IMR-90 (cell line): Measurements from ENCODE around the gene CYB5B. TPM values are rescaled to one million over a fixed set of nuclear protein-coding genes. Genes with fewer than 3 reads are reported as not detected.

ENCODE experiments used
- ATAC-seq: fragments of 200-7000 bp; cut with Tn5 transposase; 2 replicates; pipeline ENCODE4 v1.9.1; 2020; ENCODE audit warnings: low read depth, mild to moderate bottlenecking, moderate library complexity
- BruUV-seq: library from RNA; stranded (reverse); fragments of 400-500 nt; replicated peaks from 2 replicates; lab custom pipeline; 2021; lab: Mats Ljungman, UMichigan
- CTCF ChIA-PET: fragments of 300-600 bp; formaldehyde crosslinking; extraction: SDS; loops from one replicate; lab custom pipeline; 2021; ENCODE audit warnings: antibody characterized with exemption; lab: Yijun Ruan, JAX
- POLR2A ChIA-PET: fragments of 300-600 bp; sonication (Branson Sonifier 250); formaldehyde crosslinking; loops from one replicate; lab custom pipeline; 2022; ENCODE audit warnings: antibody characterized with exemption; ENCODE audit not compliant: unreplicated experiment; lab: Charles Lee
- DNase-seq: peaks from one replicate; pipeline ENCODE4 v3.0.0; 2013
- H2AFZ ChIP-seq: replicated peaks from 2 replicates; pipeline ENCODE3; 2013; ENCODE audit warnings: low read length, mild to moderate bottlenecking; ENCODE audit not compliant: poor library complexity
- H2AK5ac ChIP-seq: 2 replicates; pipeline ENCODE4 v1.6.1; 2013; ENCODE audit warnings: low read depth, low read length, inconsistent platforms
- H2AK9ac ChIP-seq: replicated peaks from 2 replicates; pipeline ENCODE3; 2013; ENCODE audit warnings: mild to moderate bottlenecking, low read depth, low read length, moderate library complexity; ENCODE audit not compliant: poor library complexity
- H2BK120ac ChIP-seq: 2 replicates; pipeline ENCODE4 v1.6.1; 2013; ENCODE audit warnings: low read depth, low read length, inconsistent platforms
- H2BK15ac ChIP-seq: 3 replicates; pipeline ENCODE4 v1.6.1; 2013; ENCODE audit warnings: low read depth, low read length, inconsistent platforms
- H2BK20ac ChIP-seq: 2 replicates; pipeline ENCODE4 v1.6.1; 2013; ENCODE audit warnings: low read depth, mild to moderate bottlenecking, inconsistent platforms, low read length, moderate library complexity
- H2BK5ac ChIP-seq: 2 replicates; pipeline ENCODE4 v1.6.1; 2013; ENCODE audit warnings: mild to moderate bottlenecking, low read depth, low read length, inconsistent platforms; ENCODE audit not compliant: poor library complexity, severe bottlenecking
- H3K14ac ChIP-seq: replicated peaks from 2 replicates; pipeline ENCODE4 v1.6.1; 2013; ENCODE audit warnings: low read depth, low read length, inconsistent platforms
- H3K18ac ChIP-seq: 2 replicates; pipeline ENCODE4 v1.6.1; 2013; ENCODE audit warnings: low read depth, low read length, control low read depth
- H3K23ac ChIP-seq: 2 replicates; pipeline ENCODE4 v1.6.1; 2013; ENCODE audit warnings: low read depth, low read length, inconsistent platforms
- H3K27ac ChIP-seq: 2 replicates; pipeline ENCODE4 v1.5.1; 2013; ENCODE audit warnings: mild to moderate bottlenecking, control low read depth, low read length; ENCODE audit not compliant: insufficient read depth
- H3K27me3 ChIP-seq: 2 replicates; pipeline ENCODE4 v1.6.1; 2013; ENCODE audit warnings: low read length; ENCODE audit not compliant: control insufficient read depth, insufficient read depth
- H3K36me3 ChIP-seq: 2 replicates; pipeline ENCODE4 v1.6.1; 2013; ENCODE audit warnings: low read length, mixed read lengths; ENCODE audit not compliant: control insufficient read depth, insufficient read depth
- H3K4ac ChIP-seq: 2 replicates; pipeline ENCODE4 v1.6.1; 2013; ENCODE audit warnings: low read depth, low read length, inconsistent platforms
- H3K4me1 ChIP-seq: 2 replicates; pipeline ENCODE4 v1.6.1; 2013; ENCODE audit warnings: low read length, mixed read lengths; ENCODE audit not compliant: control insufficient read depth, insufficient read depth
- H3K4me2 ChIP-seq: 2 replicates; pipeline ENCODE4 v1.6.1; 2013; ENCODE audit warnings: low read depth, mild to moderate bottlenecking, control low read depth, low read length, moderate library complexity
- H3K4me3 ChIP-seq: 2 replicates; pipeline ENCODE4 v1.5.1; 2013; ENCODE audit warnings: low read depth, mild to moderate bottlenecking, control low read depth, low read length, moderate library complexity; ENCODE audit not compliant: insufficient read depth
- H3K56ac ChIP-seq: 2 replicates; pipeline ENCODE4 v1.6.1; 2013; ENCODE audit warnings: low read length, inconsistent platforms; ENCODE audit not compliant: insufficient read depth; ENCODE audit errors: extremely low read depth
- H3K79me1 ChIP-seq, 2 experiments: 2 replicates each; pipeline ENCODE4 v1.6.1; 2013; ENCODE audit warnings: low read length in 2 of 2, inconsistent platforms in 1 of 2, low read depth in 1 of 2
- H3K9ac ChIP-seq: 2 replicates; pipeline ENCODE4 v1.6.1; 2013; ENCODE audit warnings: low read depth, low read length, control low read depth
- H3K9me1 ChIP-seq: 2 replicates; pipeline ENCODE4 v1.6.1; 2013; ENCODE audit warnings: low read length, inconsistent platforms; ENCODE audit not compliant: insufficient read depth
- H3K9me3 ChIP-seq: 2 replicates; pipeline ENCODE4 v1.6.1; 2013; ENCODE audit warnings: low read length; ENCODE audit not compliant: control insufficient read depth, insufficient read depth
- H4K20me1 ChIP-seq: 2 replicates; pipeline ENCODE4 v1.6.1; 2013; ENCODE audit warnings: low read length, inconsistent platforms; ENCODE audit not compliant: insufficient read depth
- H4K5ac ChIP-seq: 2 replicates; pipeline ENCODE4 v1.6.1; 2013; ENCODE audit warnings: mild to moderate bottlenecking, low read depth, low read length, control low read depth
- H4K8ac ChIP-seq, 2 experiments: 2 replicates each; pipeline ENCODE4 v1.6.1; 2013; ENCODE audit warnings: low read depth in 2 of 2, low read length in 2 of 2, control low read depth in 1 of 2, inconsistent platforms in 1 of 2
- H4K91ac ChIP-seq: 2 replicates; pipeline ENCODE4 v1.6.1; 2013; ENCODE audit warnings: low read depth, low read length, inconsistent platforms; ENCODE audit not compliant: insufficient read depth
- BHLHE40 ChIP-seq: fragments of 150-350 bp; IDR thresholded peaks from 2 replicates; pipeline ENCODE4 v1.6.1; 2016; ENCODE audit warnings: mild to moderate bottlenecking, low read depth, low read length
- CEBPB ChIP-seq: IDR thresholded peaks from 2 replicates; pipeline ENCODE4 v1.6.1; 2012; ENCODE audit warnings: low read depth, low read length, improper control_type of control experiment
- CHD1 ChIP-seq: IDR thresholded peaks from 2 replicates; pipeline ENCODE4 v1.6.1; 2012; ENCODE audit warnings: low read depth, low read length, improper control_type of control experiment
- CTCF ChIP-seq: conservative IDR thresholded peaks from 2 replicates; pipeline ENCODE4 v1.5.1; 2012; ENCODE audit warnings: mild to moderate bottlenecking, low read depth, low read length, improper control_type of control experiment
- ELK1 ChIP-seq: fragments of 150-350 bp; IDR thresholded peaks from 2 replicates; pipeline ENCODE4 v1.6.1; 2016; ENCODE audit warnings: low read depth, mild to moderate bottlenecking, low read length, moderate library complexity, borderline replicate concordance
- FOS ChIP-seq: fragments of 150-350 bp; IDR thresholded peaks from 2 replicates; pipeline ENCODE4 v1.6.1; 2016; ENCODE audit warnings: low read depth, low read length
- MAFK ChIP-seq: IDR thresholded peaks from 2 replicates; pipeline ENCODE4 v1.6.1; 2012; ENCODE audit warnings: low read depth, low read length, improper control_type of control experiment
- MAZ ChIP-seq: IDR thresholded peaks from 2 replicates; pipeline ENCODE4 v1.6.1; 2012; ENCODE audit warnings: low read depth, mild to moderate bottlenecking, low read length, improper control_type of control experiment, moderate library complexity, borderline replicate concordance
- MXI1 ChIP-seq: IDR thresholded peaks from 2 replicates; pipeline ENCODE4 v1.6.1; 2012; ENCODE audit warnings: low read depth, mild to moderate bottlenecking, low read length, moderate library complexity, borderline replicate concordance
- NFE2L2 ChIP-seq: fragments of 150-350 bp; IDR thresholded peaks from 2 replicates; pipeline ENCODE4 v1.6.1; 2016; ENCODE audit warnings: low read depth, mild to moderate bottlenecking, low read length
- POLR2A ChIP-seq: IDR thresholded peaks from 2 replicates; pipeline ENCODE4 v1.6.1; 2012; ENCODE audit warnings: mild to moderate bottlenecking, low read depth, low read length
- RAD21 ChIP-seq: IDR thresholded peaks from 2 replicates; pipeline ENCODE4 v1.6.1; 2012; ENCODE audit warnings: low read length, improper control_type of control experiment
- RCOR1 ChIP-seq: IDR thresholded peaks from 2 replicates; pipeline ENCODE4 v1.6.1; 2012; ENCODE audit warnings: mild to moderate bottlenecking, low read length, improper control_type of control experiment; ENCODE audit not compliant: insufficient replicate concordance
- RFX5 ChIP-seq: IDR thresholded peaks from 2 replicates; pipeline ENCODE4 v1.8.0; 2012; ENCODE audit warnings: low read depth, mild to moderate bottlenecking, low read length, moderate library complexity
- SMC3 ChIP-seq: fragments of 150-350 bp; IDR thresholded peaks from 2 replicates; pipeline ENCODE4 v1.6.1; 2016; ENCODE audit warnings: low read depth, mild to moderate bottlenecking, antibody characterized with exemption, low read length, moderate library complexity
- WGBS, 2 experiments: methylation state at CpG; one replicate each; pipeline versions ENCODE4 v1.1.5 to v1.1.7; 2013; ENCODE audit warnings: missing lambda C conversion rate in 2 of 2; ENCODE audit not compliant: insufficient read length in 1 of 2; ENCODE audit errors: extremely low coverage in 2 of 2; 5-methylcytosine and 5-hydroxymethylcytosine counted together
- dilution Hi-C: fragments of 300-500 bp; cut with HindIII; formaldehyde crosslinking; loops from one replicate; pipeline ENCODE4 v1.14.3; 2018; ENCODE audit warnings: low sequenced_read_pairs; ENCODE audit not compliant: unreplicated experiment
- in situ Hi-C: fragments of 300-500 bp; cut with MboI; formaldehyde crosslinking; loops from 3 replicates; pipeline ENCODE4 v1.14.3; 2019; ENCODE audit warnings: low sequenced_read_pairs, inconsistent platforms, mixed read lengths
- intact Hi-C: fragments of 100-400 bp; cut with micrococcal nuclease; formaldehyde crosslinking; loops from 2 replicates; pipeline ENCODE4 v1.10.0; 2022
- polyA plus RNA-seq, 3 experiments: library from polyadenylated mRNA; depleted of rRNA; stranded (reverse); fragments of >200 nt; gene quantifications; 2 replicates each; pipeline ENCODE4 v1.2.3, GENCODE V29; 2012; ENCODE audit warnings: low replicate concordance in 1 of 3
- total RNA-seq: library from RNA; depleted of rRNA; stranded (reverse); fragments of >200 nt; gene quantifications from 2 replicates; pipeline ENCODE4 v1.2.3, GENCODE V29; 2012
- TF ChIP-seq, protein P1 (sequence below): fragments of 150-350 bp; IDR thresholded peaks from 2 replicates; pipeline ENCODE4 v1.6.1; 2017; ENCODE audit warnings: mild to moderate bottlenecking, antibody characterized with exemption, low read length, low read depth

Gene CYB5B
- total and polyA plus RNA-seq, 2 of the 4 experiments (the other 2 are of a cell fraction), result 100 to 102 TPM

GRCh38 chr16:69511651-69512050 lies 87.2 kb downstream of the CYB5B start:
- Histone ChIP-seq H3K27me3 (no peaks in the 10 kb centered on the region), H4K91ac (no peak overlapping the region), H3K4ac (no peak overlapping the region), H4K20me1 (no peaks in the 10 kb centered on the region), H3K18ac (no peak overlapping the region), H2AK9ac (no peak overlapping the region), H3K27ac (no peak overlapping the region), H3K56ac (no peak overlapping the region), H3K9me3 (no peaks in the 10 kb centered on the region), H2BK5ac (no peak overlapping the region), H2BK20ac (no peak overlapping the region), H2BK15ac (no peak overlapping the region), H2AK5ac (no peak overlapping the region), H3K9me1 (peaks cover 3% of the 10 kb centered on the region), H2AFZ (no peak overlapping the region), H3K14ac (no peak overlapping the region), H3K4me2 (no peak overlapping the region), H2BK120ac (no peak overlapping the region), H3K79me1 (no peaks in the 10 kb centered on the region), H3K4me3 (no peak overlapping the region), H3K4me1 (peaks cover 5% of the 10 kb centered on the region; the same call in 1 of the 2 replicates), H3K36me3 (no peaks in the 10 kb centered on the region), H3K9ac (no peak overlapping the region), H4K5ac (no peak overlapping the region), H4K8ac (no peak overlapping the region), H3K23ac (no peak overlapping the region)
- POLR2A ChIA-PET, result interaction anchor here (0.5 kb wide), 1 partner anchor 49 kb away, joined by 7 read pairs; no protein-coding TSS in a partner anchor
- dilution Hi-C loops (no loop called here), intact Hi-C loops (no loop called here), in situ Hi-C loops (no loop called here)
- no TSS peak for BruUV-seq
- DNase-seq, result no peak
- CTCF ChIA-PET, result no interaction called here
- ATAC-seq, result no peak
- TF ChIP-seq FOS (no peak), ELK1 (no peak), CEBPB (no peak), NFE2L2 (no peak), RCOR1 (no peak), RFX5 (no peak), MAFK (no peak), CTCF (no peak), MAZ (no peak), RAD21 (no peak), SMC3 (no peak), MXI1 (no peak), BHLHE40 (no peak), CHD1 (no peak), POLR2A (no peak)
- TF ChIP-seq, protein P1, sequence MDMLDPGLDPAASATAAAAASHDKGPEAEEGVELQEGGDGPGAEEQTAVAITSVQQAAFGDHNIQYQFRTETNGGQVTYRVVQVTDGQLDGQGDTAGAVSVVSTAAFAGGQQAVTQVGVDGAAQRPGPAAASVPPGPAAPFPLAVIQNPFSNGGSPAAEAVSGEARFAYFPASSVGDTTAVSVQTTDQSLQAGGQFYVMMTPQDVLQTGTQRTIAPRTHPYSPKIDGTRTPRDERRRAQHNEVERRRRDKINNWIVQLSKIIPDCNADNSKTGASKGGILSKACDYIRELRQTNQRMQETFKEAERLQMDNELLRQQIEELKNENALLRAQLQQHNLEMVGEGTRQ, result no peak
- WGBS, 2 experiments, result no CpG with 5 or more reads among the region's 4 CpGs
